Heart right ventricle (tissue), 16 donors: ENCODE results near the gene ERAL1. TPM values are rescaled to one million over a fixed set of nuclear protein-coding genes. Genes with fewer than 3 reads are reported as not detected.

Source experiments
- ATAC-seq, 8 donors: fragments of 200-7000 bp; cut with Tn5 transposase; one replicate each; pipeline ENCODE4 v1.9.1; 2020; ENCODE audit warnings: mild to moderate bottlenecking in 8 of 8, moderate library complexity in 8 of 8, moderate number of reproducible peaks in 1 of 8
- DNase-seq, 2 donors: peaks; one replicate each; pipeline ENCODE4 v3.0.0-alpha.2; 2020
- H3K27ac ChIP-seq, 10 donors: fragments of 200-600 bp; sonication (generic) in 2 of 10; one replicate each; pipeline versions ENCODE4 v1.5.0 to v1.8.0; 2020 to 2022; ENCODE audit warnings: mild to moderate bottlenecking in 3 of 10
- H3K27me3 ChIP-seq, 7 donors: fragments of 200-600 bp; one replicate each; pipeline ENCODE4 v1.8.0; 2021 to 2022; ENCODE audit warnings: mild to moderate bottlenecking in 2 of 7
- H3K36me3 ChIP-seq, 9 donors: fragments of 200-600 bp; sonication (generic) in 1 of 9; one replicate each; pipeline versions ENCODE4 v1.5.0 to v1.8.0; 2020 to 2022; ENCODE audit warnings: mild to moderate bottlenecking in 2 of 9
- H3K4me1 ChIP-seq, 9 donors: fragments of 200-600 bp; sonication (generic) in 1 of 9; one replicate each; pipeline versions ENCODE4 v1.5.0 to v1.8.0; 2020 to 2022; ENCODE audit warnings: mild to moderate bottlenecking in 4 of 9
- H3K4me3 ChIP-seq, 10 donors: fragments of 200-600 bp; sonication (generic) in 2 of 10; one replicate each; pipeline versions ENCODE4 v1.5.0 to v1.8.0; 2020 to 2022; ENCODE audit warnings: mild to moderate bottlenecking in 7 of 10, moderate library complexity in 2 of 10
- H3K9me3 ChIP-seq, 11 donors: fragments of 200-600 bp in 10 of 11; sonication (generic) in 2 of 11; one replicate each; pipeline versions ENCODE4 v1.5.0 to v1.8.0; 2013 to 2022; ENCODE audit warnings: mild to moderate bottlenecking in 2 of 11, control low read depth in 1 of 11, moderate library complexity in 1 of 11
- CTCF ChIP-seq, 9 donors: fragments of 200-600 bp; sonication (generic) in 2 of 9; IDR thresholded peaks; one replicate each; pipeline versions ENCODE4 v1.5.0 to v1.8.0; 2021 to 2022; ENCODE audit warnings: antibody characterized with exemption in 9 of 9, mild to moderate bottlenecking in 5 of 9, moderate library complexity in 1 of 9
- WGBS, 2 donors: extraction: QIAGEN DNeasy Blood & Tissue Kit; methylation state at CpG; one replicate each; pipeline ENCODE4 v1.1.7; 2013; ENCODE audit warnings: inconsistent platforms in 1 of 2; 5-methylcytosine and 5-hydroxymethylcytosine counted together
- intact Hi-C, 10 donors: fragments of 100-400 bp; cut with DNase I; formaldehyde crosslinking; loops; one replicate each; pipeline versions ENCODE4 v1.11.1 to v1.14.2; 2022
- polyA plus RNA-seq, 2 donors: library from polyadenylated mRNA; stranded (reverse); fragments of 200-250 nt; gene quantifications; one replicate each; pipeline ENCODE4 v1.2.3, GENCODE V29; 2013
- total RNA-seq, 10 donors: library from RNA; stranded (reverse); fragmentation: NEBNext Ultra II Directional in 3 of 10; extraction: Animal tissue kit (Norgen Biotek cat#: 25700) in 3 of 10; gene quantifications; one replicate each; pipeline versions ENCODE4 v1.2.1 to v1.2.4, GENCODE V29; 2021 to 2023
- donor health status: Arrhythmogenic right ventricular cardiomyopathy.
- donor health status: ischemic (EF 13 %, LVEDD 7.1; RV severe dilation, severe dysfunction).
- donor health status: healthy with polysubstance abuse.
- donor health status: DM: no; HTN: yes; CAD: no.
- donor health status: DM: no; HTN: no; CAD: no.
- donor health status: ischemic (EF 25% LVEDD 6.9; RV normal size, moderate dysfunction).
- donor health status: ischemic (EF 25% LVEDD 5.7; RV mildly dilated, moderate dysfunction).
- donor health status: healthy.
- donor health status: DM: yes; HTN: yes; CAD: no.
- donor health status: Ischemic cardiomyopathy.
- donor health status: ischemic (EF 35%, LVEDD 5.7; RV mildly dilated, moderate dysfunction).
- donor health status: nonischemic (EF 11% LVEDD 7.7; RV severe dilation, severe dysfunction).
- donor health status: DM: yes; HTN: yes; CAD: no.
- donor health status: PGD.
- donor health status: ischemic (EF 29% LVEDD 5.4; RV normal size, mild dysfunction).
- donor health status: nonischemic (EF 23%, LVEDD 6.1; RV moderate dilation, normal function).

The ERAL1 gene
- total and polyA plus RNA-seq, 12 donors, result 32.3 to 48.2 (median 39.2) TPM

GRCh38 chr17:28818819-28819221 is 36.0 kb upstream of the ERAL1 start:
- no peak for TF ChIP-seq CTCF (IDR thresholded peaks at IDR 0.05)
- H3K27me3 ChIP-seq, result no peaks in the 10 kb centered on the region
- H3K4me3 ChIP-seq, result no peak overlapping the region
- WGBS, 2 donors, result 63 to 73% methylated on average over 3 of the region's 3 CpGs
- peaks cover 0 to 7% (median 0%) of the 10 kb centered on the region in 9 donors for H3K4me1 ChIP-seq
- ATAC-seq, result no peak
- intact Hi-C loops, result loop anchor here in 2 of 10 donors (10.0 kb wide), 1 partner anchor 54 kb away; no protein-coding TSS in a partner anchor
- no peaks in the 10 kb centered on the region for H3K36me3 ChIP-seq
- no peak for DNase-seq
- H3K27ac ChIP-seq, result no peak overlapping the region
- H3K9me3 ChIP-seq, result no peaks in the 10 kb centered on the region

- H3K27me3 ChIP-seq, result no peaks in the 10 kb centered on the region
- intact Hi-C loops, result loop anchor here in 2 of 10 donors (10.0 kb wide), 1 partner anchor 55 kb away; no protein-coding TSS in a partner anchor
- no peak overlapping the region for H3K4me3 ChIP-seq
- H3K36me3 ChIP-seq, result no peaks in the 10 kb centered on the region
- H3K4me1 ChIP-seq, result peaks cover 0 to 7% (median 0%) of the 10 kb centered on the region in 9 donors
- H3K27ac ChIP-seq, result no peak overlapping the region
- no peaks in the 10 kb centered on the region for H3K9me3 ChIP-seq
- DNase-seq, result no peak
- TF ChIP-seq CTCF (IDR thresholded peaks at IDR 0.05), result no peak
- WGBS, 2 donors, result 75 to 76% methylated on average over 1 of the region's 1 CpG
- ATAC-seq, result no peak
Measured at GRCh38 chr17:28819582-28819981, 35.2 kb upstream of the ERAL1 start.

- intact Hi-C loops, result no loop called here
- 93 to 100% methylated on average over 1 of the region's 1 CpG for WGBS, 2 donors
- no peak for TF ChIP-seq CTCF (IDR thresholded peaks at IDR 0.05)
- no peaks in the 10 kb centered on the region for H3K9me3 ChIP-seq
- H3K27ac ChIP-seq, result no peak overlapping the region
- H3K4me1 ChIP-seq, result no peaks in the 10 kb centered on the region
- peaks cover 0 to 30% (median 4%) of the 10 kb centered on the region in 9 donors for H3K36me3 ChIP-seq
- ATAC-seq, result no peak
- no peak overlapping the region for H3K4me3 ChIP-seq
- no peak for DNase-seq
- H3K27me3 ChIP-seq, result no peaks in the 10 kb centered on the region
Measured at GRCh38 chr17:28827672-28828071, 27.1 kb upstream of the ERAL1 start.

GRCh38 chr17:28828294-28829040 is 26.3 kb upstream of the ERAL1 start:
- intact Hi-C loops, result no loop called here
- DNase-seq (no peak), ATAC-seq (no peak)
- Histone ChIP-seq H3K27ac (no peak overlapping the region), H3K36me3 (peaks cover 0 to 30% (median 4%) of the 10 kb centered on the region in 9 donors), H3K9me3 (no peaks in the 10 kb centered on the region), H3K4me3 (no peak overlapping the region), H3K27me3 (no peaks in the 10 kb centered on the region), H3K4me1 (no peaks in the 10 kb centered on the region)
- WGBS, 2 donors, result 94 to 96% methylated on average over 15 of the region's 15 CpGs
- no peak for TF ChIP-seq CTCF (IDR thresholded peaks at IDR 0.05)
